Loucy (cell line): ENCODE results near the gene MAPK1.

Experiments used
- EZH2phosphoT487 ChIP-seq: fragments of 200-600 bp; IDR thresholded peaks from 2 replicates; pipeline ENCODE4 v1.6.1; 2018; ENCODE audit warnings: antibody characterized with exemption, mild to moderate bottlenecking, moderate library complexity, borderline replicate concordance
- TF ChIP-seq, protein P1 (sequence below): fragments of 200-600 bp; sonication (generic); conservative IDR thresholded peaks from 2 replicates; pipeline ENCODE4 v1.5.1; 2014; ENCODE audit warnings: mild to moderate bottlenecking, antibody characterized with exemption, low read length

DNA sequence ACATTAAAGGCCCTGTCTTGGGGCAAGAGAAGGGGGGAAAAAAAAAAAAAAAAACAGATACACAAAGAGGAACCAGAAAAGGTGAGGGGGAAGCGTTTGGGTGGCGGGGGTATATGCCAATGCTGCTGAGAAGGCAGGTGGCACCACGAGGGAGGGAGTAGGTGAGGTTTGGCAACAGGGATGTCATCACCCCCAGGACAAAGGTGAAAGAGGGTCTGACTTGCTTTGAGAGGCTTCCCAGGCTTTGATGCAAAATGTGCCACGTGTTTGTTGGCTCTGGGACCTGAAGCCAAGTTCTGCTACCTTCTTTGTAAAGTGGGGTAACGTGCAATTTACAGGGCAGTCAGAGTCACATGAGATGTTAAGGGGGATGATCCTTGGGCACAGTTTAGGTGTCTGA, 135.9 kb downstream of the MAPK1 start:
- TF ChIP-seq, protein P1, sequence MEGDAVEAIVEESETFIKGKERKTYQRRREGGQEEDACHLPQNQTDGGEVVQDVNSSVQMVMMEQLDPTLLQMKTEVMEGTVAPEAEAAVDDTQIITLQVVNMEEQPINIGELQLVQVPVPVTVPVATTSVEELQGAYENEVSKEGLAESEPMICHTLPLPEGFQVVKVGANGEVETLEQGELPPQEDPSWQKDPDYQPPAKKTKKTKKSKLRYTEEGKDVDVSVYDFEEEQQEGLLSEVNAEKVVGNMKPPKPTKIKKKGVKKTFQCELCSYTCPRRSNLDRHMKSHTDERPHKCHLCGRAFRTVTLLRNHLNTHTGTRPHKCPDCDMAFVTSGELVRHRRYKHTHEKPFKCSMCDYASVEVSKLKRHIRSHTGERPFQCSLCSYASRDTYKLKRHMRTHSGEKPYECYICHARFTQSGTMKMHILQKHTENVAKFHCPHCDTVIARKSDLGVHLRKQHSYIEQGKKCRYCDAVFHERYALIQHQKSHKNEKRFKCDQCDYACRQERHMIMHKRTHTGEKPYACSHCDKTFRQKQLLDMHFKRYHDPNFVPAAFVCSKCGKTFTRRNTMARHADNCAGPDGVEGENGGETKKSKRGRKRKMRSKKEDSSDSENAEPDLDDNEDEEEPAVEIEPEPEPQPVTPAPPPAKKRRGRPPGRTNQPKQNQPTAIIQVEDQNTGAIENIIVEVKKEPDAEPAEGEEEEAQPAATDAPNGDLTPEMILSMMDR: no peak
- no peak for TF ChIP-seq EZH2phosphoT487
